Measurements from ENCODE around the gene TOMM40L. TPM values are rescaled to one million over a fixed set of nuclear protein-coding genes. Genes with fewer than 3 reads are reported as not detected.
A peak's percentile ranks its signal among the peaks of the same experiment; 100 is the strongest.

The TOMM40L gene
- total RNA-seq, 5 donors from 2014 or later (not counting 1 experiment from before 2014, with no cell fraction given), result 6.3 to 12.2 (median 11.0) TPM

DNA sequence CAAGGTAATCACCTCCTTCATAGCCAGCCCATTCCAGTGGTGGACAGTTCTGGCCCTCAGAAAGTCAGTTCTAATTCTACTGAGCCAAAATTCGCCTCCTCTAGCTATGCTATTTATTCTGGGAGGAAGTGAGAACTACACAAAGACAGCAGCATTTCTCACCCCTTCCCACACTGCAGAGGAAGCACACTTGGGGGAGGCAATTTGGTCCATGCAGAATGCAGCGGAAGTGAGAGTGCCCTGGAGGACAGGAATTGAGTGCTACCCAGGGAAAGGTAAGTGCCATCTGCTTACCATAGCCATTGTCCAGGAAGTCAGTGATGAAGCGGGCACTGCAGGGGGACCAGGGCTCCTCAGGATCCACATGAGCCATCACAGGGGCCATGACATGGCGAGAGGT lies 30.7 kb upstream of the TOMM40L start:
- 67% methylated on average over 2 of the region's 4 CpGs for WGBS (ENCODE audit: insufficient coverage)
- peak overlapping the region in 1 of 3 donors; percentile 45 for H3K4me3 Mint-ChIP-seq
- H3K9me3 Mint-ChIP-seq, result no peaks in the 10 kb centered on the region
- Histone ChIP-seq H3K4me3 (ENCODE audit: control insufficient read depth in 1 of 2, extremely low read depth in 1 of 2, low read length in 1 of 2) (no peak overlapping the region), H3K36me3 (ENCODE audit: control insufficient read depth in 2 of 2, extremely low read depth in 1 of 2, insufficient read depth in 1 of 2, low read length in 1 of 2) (no peaks in the 10 kb centered on the region), H3K27me3 (replicated peaks in 1 of 2; ENCODE audit: control insufficient read depth in 2 of 2, extremely low read depth in 1 of 2, insufficient read depth in 2 of 2, low read length in 1 of 2) (no peaks in the 10 kb centered on the region), H3K9me3 (no peaks in the 10 kb centered on the region), H3K27ac (ENCODE audit: low read length) (peak overlapping the region; percentile 10), H3K4me1 (ENCODE audit: control insufficient read depth in 1 of 2, extremely low read depth in 1 of 2, insufficient read depth in 2 of 2, low read length in 2 of 2) (peaks cover 16 to 66% of the 10 kb centered on the region in 2 experiments)
- H3K4me1 Mint-ChIP-seq, result peaks cover 38 to 47% (median 43%) of the 10 kb centered on the region in 3 donors
- H3K27me3 Mint-ChIP-seq, result no peaks in the 10 kb centered on the region
- peak in 2 of 4 experiments; percentile 27 to 30 for ATAC-seq (replicated peaks in 1 of 4)
- ChIA-PET POLR2A (interaction anchor here in 1 of 2 donors (0.5 kb wide), 1 partner anchor 12 kb away, joined by 3 read pairs; no protein-coding TSS in a partner anchor), CTCF (interaction anchor here in 1 of 2 donors (1.3 kb wide), 1 partner anchor 30 kb away, joined by 5 read pairs; the partner anchor contains the start of gene TOMM40L)
- DNase-seq, result no peak
- peak overlapping the region; percentile 86 to 87 for H3K27ac Mint-ChIP-seq
- no peaks in the 10 kb centered on the region for H3K36me3 Mint-ChIP-seq

DNA sequence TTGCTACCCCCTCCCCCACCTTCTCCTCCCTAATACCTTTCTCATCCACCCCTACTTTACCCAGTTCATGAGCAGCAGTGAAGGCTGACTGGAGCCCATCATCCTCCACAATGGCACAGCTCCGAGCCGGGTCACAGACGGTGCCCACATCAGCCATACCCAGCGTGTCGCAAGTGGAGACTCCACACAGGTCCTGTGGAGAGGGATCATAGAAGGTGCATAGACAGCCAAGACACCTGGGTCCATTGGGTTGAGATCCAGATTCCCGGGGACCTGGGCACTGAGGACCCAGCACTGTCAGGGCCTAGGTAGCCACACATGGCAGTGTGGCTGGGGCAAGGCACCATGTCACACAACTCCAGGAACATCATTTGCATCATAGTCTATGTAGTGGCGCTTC lies 29.7 kb upstream of the TOMM40L start:
- ATAC-seq (replicated peaks in 1 of 4), result no peak
- peaks cover 20 to 69% of the 10 kb centered on the region in 2 experiments for H3K4me1 ChIP-seq (ENCODE audit: control insufficient read depth in 1 of 2, extremely low read depth in 1 of 2, insufficient read depth in 2 of 2, low read length in 2 of 2)
- Mint-ChIP-seq H3K27me3 (no peaks in the 10 kb centered on the region), H3K9me3 (no peaks in the 10 kb centered on the region), H3K4me1 (peaks cover 46 to 53% (median 53%) of the 10 kb centered on the region in 3 donors), H3K4me3 (no peak overlapping the region), H3K27ac (no peak overlapping the region), H3K36me3 (no peaks in the 10 kb centered on the region)
- no peak overlapping the region for H3K4me3 ChIP-seq (ENCODE audit: control insufficient read depth in 1 of 2, extremely low read depth in 1 of 2, low read length in 1 of 2)
- no peaks in the 10 kb centered on the region for H3K27me3 ChIP-seq (replicated peaks in 1 of 2; ENCODE audit: control insufficient read depth in 2 of 2, extremely low read depth in 1 of 2, insufficient read depth in 2 of 2, low read length in 1 of 2)
- CTCF ChIA-PET, result no interaction called here
- no peaks in the 10 kb centered on the region for H3K36me3 ChIP-seq (ENCODE audit: control insufficient read depth in 2 of 2, extremely low read depth in 1 of 2, insufficient read depth in 1 of 2, low read length in 1 of 2)
- WGBS (ENCODE audit: insufficient coverage), result 100% methylated on average over 3 of the region's 7 CpGs
- DNase-seq, result no peak
- H3K9me3 ChIP-seq, result no peaks in the 10 kb centered on the region
- POLR2A ChIA-PET, result no interaction called here
- no peak overlapping the region for H3K27ac ChIP-seq (ENCODE audit: low read length)

DNA sequence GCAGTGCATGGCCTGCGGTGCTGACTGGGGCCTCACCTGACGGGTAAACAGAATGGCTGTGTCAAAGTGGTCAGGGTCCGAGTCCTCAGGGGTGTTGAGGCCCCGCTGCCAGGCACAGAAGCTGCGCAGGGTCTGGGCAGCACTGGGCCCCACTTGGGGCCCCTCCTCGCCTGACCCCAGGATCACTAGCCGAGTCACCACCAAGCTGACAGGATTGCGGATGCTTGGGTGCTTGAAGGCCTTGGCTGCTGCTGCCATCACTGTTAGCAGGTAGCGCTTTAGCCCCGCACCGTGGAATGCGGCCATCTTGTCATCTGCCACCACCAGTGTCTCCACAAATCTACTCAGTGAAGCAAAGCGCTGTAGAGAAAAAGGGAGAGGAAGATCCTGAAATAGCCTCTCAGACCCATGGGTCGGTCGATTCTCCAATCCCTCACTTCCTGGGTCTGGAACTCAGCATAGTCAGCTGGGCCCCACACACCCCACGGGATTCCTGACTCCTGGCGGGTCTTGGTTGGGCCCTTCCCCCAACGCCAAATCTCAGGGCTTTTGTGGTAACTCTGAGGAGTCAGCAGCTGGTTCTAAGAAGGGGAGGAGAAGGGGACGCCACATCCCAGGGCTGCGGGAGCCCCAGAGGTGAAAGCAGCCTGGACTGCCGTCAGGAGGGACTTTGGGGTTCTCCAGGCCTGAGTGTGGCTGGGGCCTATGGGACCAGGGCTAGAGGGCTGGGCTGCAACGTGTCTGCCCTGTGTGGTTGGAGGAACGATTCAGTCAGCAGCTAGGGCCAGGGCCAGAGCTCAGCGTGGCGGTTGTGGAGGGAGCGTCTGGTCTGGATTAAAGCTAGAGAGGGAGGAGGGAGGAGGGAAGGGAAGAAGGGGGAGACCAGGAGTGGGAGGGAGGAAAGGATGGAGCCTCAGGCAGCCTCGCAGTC lies 29.1 kb upstream of the TOMM40L start:
- Mint-ChIP-seq H3K36me3 (no peaks in the 10 kb centered on the region), H3K4me3 (no peak overlapping the region), H3K9me3 (no peaks in the 10 kb centered on the region), H3K27me3 (no peaks in the 10 kb centered on the region), H3K27ac (no peak overlapping the region), H3K4me1 (peaks cover 51 to 58% (median 57%) of the 10 kb centered on the region in 3 donors)
- ChIA-PET CTCF (interaction anchor here in 1 of 2 donors (0.7 kb wide), 1 partner anchor 177 kb away, joined by 4 read pairs; no protein-coding TSS in a partner anchor), POLR2A (no interaction called here)
- Histone ChIP-seq H3K9me3 (no peaks in the 10 kb centered on the region), H3K27ac (ENCODE audit: low read length) (no peak overlapping the region), H3K4me1 (ENCODE audit: control insufficient read depth in 1 of 2, extremely low read depth in 1 of 2, insufficient read depth in 2 of 2, low read length in 2 of 2) (peaks cover 25 to 76% of the 10 kb centered on the region in 2 experiments), H3K27me3 (replicated peaks in 1 of 2; ENCODE audit: control insufficient read depth in 2 of 2, extremely low read depth in 1 of 2, insufficient read depth in 2 of 2, low read length in 1 of 2) (no peaks in the 10 kb centered on the region), H3K4me3 (ENCODE audit: control insufficient read depth in 1 of 2, extremely low read depth in 1 of 2, low read length in 1 of 2) (no peak overlapping the region), H3K36me3 (ENCODE audit: control insufficient read depth in 2 of 2, extremely low read depth in 1 of 2, insufficient read depth in 1 of 2, low read length in 1 of 2) (no peaks in the 10 kb centered on the region)
- DNase-seq (no peak), ATAC-seq (replicated peaks in 1 of 4) (no peak)
- 93% methylated on average over 16 of the region's 27 CpGs for WGBS (ENCODE audit: insufficient coverage)

DNA sequence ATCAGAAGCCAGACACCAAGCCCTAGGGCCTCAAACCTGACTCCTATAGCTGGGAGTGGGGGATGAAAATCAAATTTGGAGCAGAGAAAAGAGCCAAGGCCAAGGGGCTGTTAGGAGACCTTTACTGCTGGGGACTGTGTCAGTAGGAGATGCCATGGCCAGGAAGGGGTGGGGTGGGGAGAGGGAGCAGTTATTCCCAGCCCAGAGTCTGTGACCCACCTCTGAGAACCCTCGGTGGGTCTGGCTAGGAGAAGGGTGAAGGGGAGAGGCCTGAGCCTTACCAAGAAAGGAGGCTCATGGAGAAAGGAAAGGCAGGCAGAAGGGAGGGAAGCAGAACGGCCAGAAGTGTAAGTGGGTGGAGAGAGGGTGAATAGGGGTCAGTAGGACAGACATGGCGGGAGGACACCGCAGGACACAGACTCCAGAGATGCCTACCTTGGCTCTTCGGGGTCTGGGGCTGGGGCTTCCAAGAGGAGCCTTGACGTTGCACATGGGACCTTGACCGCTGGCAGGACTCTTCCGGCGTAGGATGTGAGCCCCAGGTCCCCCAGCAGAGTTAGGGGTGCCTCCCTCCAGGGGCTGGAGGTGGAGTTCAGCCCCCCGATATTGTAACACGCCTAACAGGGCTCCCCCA lies 28.2 kb upstream of the TOMM40L start:
- H3K36me3 Mint-ChIP-seq, result no peaks in the 10 kb centered on the region
- ChIA-PET POLR2A (no interaction called here), CTCF (interaction anchor here in 1 of 2 donors (0.6 to 1.6 kb wide), 2 partner anchors 28 to 109 kb away, joined by 5 to 8 read pairs; partner anchors contain the start of gene TOMM40L)
- H3K4me3 Mint-ChIP-seq, result no peak overlapping the region
- peaks cover 49 to 56% (median 51%) of the 10 kb centered on the region in 3 donors for H3K4me1 Mint-ChIP-seq
- no peak overlapping the region for H3K27ac Mint-ChIP-seq
- DNase-seq, result no peak
- no peaks in the 10 kb centered on the region for H3K27me3 ChIP-seq (replicated peaks in 1 of 2; ENCODE audit: control insufficient read depth in 2 of 2, extremely low read depth in 1 of 2, insufficient read depth in 2 of 2, low read length in 1 of 2)
- H3K36me3 ChIP-seq (ENCODE audit: control insufficient read depth in 2 of 2, extremely low read depth in 1 of 2, insufficient read depth in 1 of 2, low read length in 1 of 2), result no peaks in the 10 kb centered on the region
- H3K4me3 ChIP-seq (ENCODE audit: control insufficient read depth in 1 of 2, extremely low read depth in 1 of 2, low read length in 1 of 2), result no peak overlapping the region
- no peak overlapping the region for H3K27ac ChIP-seq (ENCODE audit: low read length)
- whole genome bisulfite sequencing (ENCODE audit: insufficient coverage), result 95% methylated on average over 9 of the region's 11 CpGs
- H3K4me1 ChIP-seq (ENCODE audit: control insufficient read depth in 1 of 2, extremely low read depth in 1 of 2, insufficient read depth in 2 of 2, low read length in 2 of 2), result peaks cover 24 to 74% of the 10 kb centered on the region in 2 experiments
- ATAC-seq (replicated peaks in 1 of 4), result no peak
- H3K27me3 Mint-ChIP-seq, result no peaks in the 10 kb centered on the region
- no peaks in the 10 kb centered on the region for H3K9me3 ChIP-seq
- H3K9me3 Mint-ChIP-seq, result no peaks in the 10 kb centered on the region

DNA sequence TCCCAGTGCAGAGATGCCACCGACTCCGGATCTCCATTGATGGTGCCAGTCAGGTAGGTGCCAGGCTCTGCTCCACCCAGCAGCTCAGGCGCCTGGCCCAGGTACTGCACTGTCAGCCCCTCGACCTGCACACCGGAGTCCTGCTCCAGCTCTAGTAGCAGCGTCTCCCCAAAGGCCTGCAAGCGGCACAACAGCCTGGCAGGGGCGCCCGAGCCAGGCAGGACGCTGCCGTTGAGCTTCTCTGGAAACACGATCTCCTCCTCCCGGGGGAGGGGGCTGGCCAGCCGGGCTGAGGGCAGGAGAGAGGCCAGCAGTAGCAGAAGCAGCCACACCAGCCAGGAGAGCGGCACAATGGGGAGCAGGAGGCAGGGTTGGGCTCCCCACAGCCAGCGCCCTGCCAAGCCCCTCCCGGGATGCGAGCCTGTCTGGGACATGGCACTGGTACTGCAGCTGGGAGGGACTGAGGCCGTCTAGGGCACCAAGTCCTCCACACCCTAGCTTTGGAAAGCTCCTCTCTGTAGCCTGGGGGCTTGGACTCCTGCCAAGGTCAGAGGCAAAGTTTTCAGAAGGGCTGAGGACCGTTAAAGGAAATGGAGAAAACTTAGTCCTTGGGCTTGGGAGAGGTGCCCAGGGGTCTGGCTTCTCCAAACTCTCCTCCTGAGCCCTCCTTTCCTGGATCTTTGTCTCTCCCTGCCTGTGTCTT lies 27.5 kb upstream of the TOMM40L start:
- peaks cover 47 to 55% (median 48%) of the 10 kb centered on the region in 3 donors for H3K4me1 Mint-ChIP-seq
- Histone ChIP-seq H3K36me3 (ENCODE audit: control insufficient read depth in 2 of 2, extremely low read depth in 1 of 2, insufficient read depth in 1 of 2, low read length in 1 of 2) (no peaks in the 10 kb centered on the region), H3K9me3 (no peaks in the 10 kb centered on the region), H3K27me3 (replicated peaks in 1 of 2; ENCODE audit: control insufficient read depth in 2 of 2, extremely low read depth in 1 of 2, insufficient read depth in 2 of 2, low read length in 1 of 2) (no peaks in the 10 kb centered on the region), H3K27ac (ENCODE audit: low read length) (no peak overlapping the region), H3K4me1 (ENCODE audit: control insufficient read depth in 1 of 2, extremely low read depth in 1 of 2, insufficient read depth in 2 of 2, low read length in 2 of 2) (peaks cover 24 to 74% of the 10 kb centered on the region in 2 experiments), H3K4me3 (ENCODE audit: control insufficient read depth in 1 of 2, extremely low read depth in 1 of 2, low read length in 1 of 2) (no peak overlapping the region)
- ATAC-seq (replicated peaks in 1 of 4), result no peak
- POLR2A ChIA-PET, result no interaction called here
- H3K27ac Mint-ChIP-seq, result no peak overlapping the region
- CTCF ChIA-PET, result interaction anchor here (0.7 to 1.6 kb wide), 3 partner anchors 27 to 218 kb away, joined by 3 to 5 read pairs (median 3); partner anchors contain the start of gene TOMM40L (in 1 of the 2)
- no peak overlapping the region for H3K4me3 Mint-ChIP-seq
- no peaks in the 10 kb centered on the region for H3K36me3 Mint-ChIP-seq
- DNase-seq, result no peak
- H3K9me3 Mint-ChIP-seq, result no peaks in the 10 kb centered on the region
- no peaks in the 10 kb centered on the region for H3K27me3 Mint-ChIP-seq
- 85% methylated on average over 13 of the region's 20 CpGs for WGBS (ENCODE audit: insufficient coverage)

Data from T-cell (primary cell).